ENCODE data around the gene EXOC7.

EXOC7 gene

DNA sequence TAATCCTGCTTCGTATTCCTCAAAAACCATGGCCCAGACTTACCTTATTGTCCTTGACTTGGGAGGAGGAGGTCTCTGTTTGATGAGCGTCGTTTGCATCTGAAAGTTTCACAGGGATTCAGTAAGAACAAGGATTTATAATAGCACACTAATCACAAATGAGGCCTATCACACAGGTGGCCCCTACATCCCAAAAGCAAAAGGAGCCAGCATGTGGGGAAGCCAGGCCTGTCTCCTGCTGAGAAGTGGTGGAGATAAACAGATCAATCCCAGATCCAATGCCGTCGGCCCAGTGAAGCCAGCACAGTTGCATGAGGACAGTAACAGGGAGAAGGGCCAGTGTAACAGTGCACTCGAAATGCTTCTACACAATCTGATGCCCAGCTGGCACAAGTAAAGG lies 63.2 kb downstream of the EXOC7 start:
- DNase-seq (ENCODE audit: low read depth, low spot score) = no peak

GRCh38 chr17:76039121-76039520 lies 64.5 kb downstream of the EXOC7 start:
- DNase-seq (ENCODE audit: low read depth, low spot score) = no peak

DNA sequence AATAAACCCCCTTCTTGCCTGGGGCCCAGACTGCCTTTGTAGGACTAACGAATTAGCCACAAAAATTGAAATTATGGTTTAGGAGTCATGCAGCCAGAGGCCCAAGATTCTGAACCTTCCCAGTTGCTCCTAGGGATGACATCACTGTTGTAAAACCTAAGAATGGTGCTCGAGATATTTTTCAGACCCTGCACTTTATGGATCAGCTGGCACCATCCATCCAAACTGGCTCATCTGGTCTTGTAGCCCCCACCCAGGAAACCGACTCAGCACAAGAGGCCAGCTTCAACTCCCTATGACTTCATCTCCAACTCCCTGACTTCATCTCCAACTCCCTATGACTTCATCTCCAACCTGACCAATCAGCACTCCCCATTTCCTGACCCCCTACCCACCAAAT lies 65.5 kb downstream of the EXOC7 start:
- DNase-seq (ENCODE audit: low read depth, low spot score) = no peak

DNA sequence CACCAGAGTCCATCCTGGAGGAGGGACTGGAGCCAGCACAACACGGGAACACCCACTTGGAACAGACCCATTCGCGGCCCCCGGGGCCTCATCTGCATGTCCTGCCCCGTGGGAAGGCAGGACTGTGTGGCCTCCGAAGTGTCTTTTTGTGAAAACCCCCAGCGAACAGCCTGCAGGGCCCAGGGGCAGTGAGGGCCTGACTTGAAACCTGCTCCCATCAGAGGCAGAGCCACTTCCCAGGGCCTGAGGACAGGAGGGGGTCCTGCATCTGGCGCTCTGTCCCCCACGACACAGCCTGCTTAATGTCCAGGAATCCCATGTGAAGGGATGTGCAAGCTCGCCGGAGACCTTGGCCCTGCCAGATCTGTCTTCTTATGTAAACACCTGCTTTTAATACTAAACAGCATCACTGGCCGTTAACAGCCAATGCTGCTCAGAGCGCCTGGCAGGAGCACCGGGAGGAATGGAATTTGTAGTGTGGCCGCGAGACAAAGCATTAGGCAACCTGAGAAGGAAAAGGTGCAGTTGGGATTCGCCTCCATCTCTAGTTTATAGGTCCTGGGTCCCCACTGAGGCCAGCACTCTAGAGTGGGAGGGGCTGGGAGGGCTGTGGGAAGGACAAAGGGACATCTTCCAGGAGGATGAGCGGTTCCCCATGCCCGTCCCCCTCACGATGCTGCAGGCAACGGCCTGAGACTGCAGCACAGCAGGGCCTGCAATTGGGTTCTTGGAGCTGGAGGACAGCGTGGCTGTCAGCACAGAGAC lies 66.9 kb downstream of the EXOC7 start:
- no peak for DNase-seq (ENCODE audit: low read depth, low spot score)

- no peak for DNase-seq (ENCODE audit: low read depth, low spot score)
Observed at GRCh38 chr17:76034428-76035350, 68.9 kb downstream of the EXOC7 start.

DNA sequence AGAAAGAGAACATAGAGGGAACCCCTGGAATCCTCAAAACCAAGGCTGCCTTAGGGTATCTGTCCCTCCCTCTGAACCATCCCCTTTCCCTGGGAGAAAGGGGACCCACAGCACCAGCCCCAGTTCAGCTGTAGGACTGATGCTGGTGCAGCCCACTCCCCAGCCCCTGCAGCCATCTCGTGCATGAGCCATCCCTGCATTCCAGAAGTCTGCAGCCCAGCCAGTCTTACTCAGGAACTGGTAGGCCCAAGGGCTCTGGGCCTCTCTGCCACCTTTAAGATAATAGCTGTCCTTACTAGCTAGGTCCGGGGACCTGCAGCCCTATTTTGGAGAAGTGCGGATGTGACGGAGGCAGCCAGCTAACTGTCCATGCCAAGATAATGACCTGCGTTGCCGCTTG lies 70.4 kb downstream of the EXOC7 start:
- no peak for DNase-seq (ENCODE audit: low read depth, low spot score)

GRCh38 chr17:76032780-76033108 lies 70.8 kb downstream of the EXOC7 start:
- no peak for DNase-seq (ENCODE audit: low read depth, low spot score)

DNA sequence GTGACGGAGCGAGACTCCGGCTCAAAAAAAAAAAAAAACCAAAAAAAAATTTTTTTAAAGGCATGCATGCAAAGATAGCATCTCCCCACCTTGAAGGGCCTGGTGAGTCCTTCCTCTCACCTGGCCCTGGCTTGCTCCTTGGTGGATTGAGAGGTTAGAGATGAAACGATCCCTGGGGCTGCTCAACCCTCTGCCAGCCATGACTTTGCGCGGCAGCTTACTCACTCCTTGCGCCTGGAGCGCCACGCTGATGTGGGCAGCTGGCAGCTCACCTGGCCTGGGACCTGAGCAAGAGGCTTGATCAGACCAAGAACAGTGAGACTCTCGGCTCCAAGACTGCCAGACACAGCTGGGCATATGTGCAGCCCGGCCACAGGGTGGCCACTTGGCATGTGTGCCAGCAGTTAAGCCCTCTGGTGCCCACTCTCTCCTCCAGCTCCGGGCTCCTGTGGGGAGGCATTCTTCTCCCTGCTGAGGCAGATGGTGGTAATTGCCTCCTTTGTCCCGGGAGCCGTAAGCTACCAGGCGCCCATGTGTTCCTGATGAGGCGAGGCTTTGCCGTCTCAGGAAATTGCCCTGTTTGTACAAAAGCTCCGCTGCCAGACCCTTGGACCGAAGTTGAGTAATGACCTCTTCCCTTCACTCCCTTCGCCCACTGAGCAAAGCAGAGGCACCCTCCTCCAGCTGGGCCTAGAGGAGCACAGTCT lies 71.4 kb downstream of the EXOC7 start:
- no peak for DNase-seq (ENCODE audit: low read depth, low spot score)

Measured in iPS DF 19.7 (cell line).